ENCODE measurements around the gene MYO1D. TPM values are rescaled to one million over a fixed set of nuclear protein-coding genes. Genes with fewer than 3 reads are reported as not detected.

MYO1D gene
- total RNA-seq, 1 experiment from 2014 or later, result 35.7 TPM

DNA sequence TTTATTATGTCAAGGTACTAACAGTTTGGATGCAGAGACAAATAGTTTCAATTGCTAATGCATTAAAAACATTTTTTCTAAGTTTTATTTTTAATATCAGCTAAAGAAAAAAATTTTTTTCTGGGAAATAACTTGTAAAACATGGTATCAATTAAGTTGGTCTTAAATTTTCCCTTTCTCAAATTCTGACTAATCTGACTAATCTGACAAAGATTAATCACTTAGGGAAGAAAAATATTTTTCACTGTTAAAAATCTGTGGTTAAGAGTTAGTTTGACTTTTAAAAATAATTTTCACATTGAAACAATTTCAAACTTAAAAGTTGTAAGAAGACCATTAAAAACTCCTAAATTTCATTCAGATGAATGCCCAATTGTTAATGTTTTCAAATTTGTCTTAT is 74.6 kb downstream of the MYO1D start (continued):
- no peak for TF ChIP-seq RAD21 (IDR thresholded peaks at IDR 0.05; ENCODE audit: low read depth)
- TF ChIP-seq, protein P1, sequence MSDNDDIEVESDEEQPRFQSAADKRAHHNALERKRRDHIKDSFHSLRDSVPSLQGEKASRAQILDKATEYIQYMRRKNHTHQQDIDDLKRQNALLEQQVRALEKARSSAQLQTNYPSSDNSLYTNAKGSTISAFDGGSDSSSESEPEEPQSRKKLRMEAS (IDR thresholded peaks at IDR 0.05), result no peak
- TF ChIP-seq, protein P2, sequence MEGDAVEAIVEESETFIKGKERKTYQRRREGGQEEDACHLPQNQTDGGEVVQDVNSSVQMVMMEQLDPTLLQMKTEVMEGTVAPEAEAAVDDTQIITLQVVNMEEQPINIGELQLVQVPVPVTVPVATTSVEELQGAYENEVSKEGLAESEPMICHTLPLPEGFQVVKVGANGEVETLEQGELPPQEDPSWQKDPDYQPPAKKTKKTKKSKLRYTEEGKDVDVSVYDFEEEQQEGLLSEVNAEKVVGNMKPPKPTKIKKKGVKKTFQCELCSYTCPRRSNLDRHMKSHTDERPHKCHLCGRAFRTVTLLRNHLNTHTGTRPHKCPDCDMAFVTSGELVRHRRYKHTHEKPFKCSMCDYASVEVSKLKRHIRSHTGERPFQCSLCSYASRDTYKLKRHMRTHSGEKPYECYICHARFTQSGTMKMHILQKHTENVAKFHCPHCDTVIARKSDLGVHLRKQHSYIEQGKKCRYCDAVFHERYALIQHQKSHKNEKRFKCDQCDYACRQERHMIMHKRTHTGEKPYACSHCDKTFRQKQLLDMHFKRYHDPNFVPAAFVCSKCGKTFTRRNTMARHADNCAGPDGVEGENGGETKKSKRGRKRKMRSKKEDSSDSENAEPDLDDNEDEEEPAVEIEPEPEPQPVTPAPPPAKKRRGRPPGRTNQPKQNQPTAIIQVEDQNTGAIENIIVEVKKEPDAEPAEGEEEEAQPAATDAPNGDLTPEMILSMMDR (IDR thresholded peaks at IDR 0.05 in 2 of 3, conservative IDR thresholded peaks at IDR 0.05 in 1 of 3; ENCODE audit: borderline replicate concordance in 1 of 3, insufficient read depth in 1 of 3, low read depth in 2 of 3, low read length in 2 of 3), result no peak
- no peak for TF ChIP-seq EGR1 (IDR thresholded peaks at IDR 0.05; ENCODE audit: low read depth)
- TF ChIP-seq CBX3 (IDR thresholded peaks at IDR 0.05; ENCODE audit: low read depth), result no peak
- TF ChIP-seq, protein P3, sequence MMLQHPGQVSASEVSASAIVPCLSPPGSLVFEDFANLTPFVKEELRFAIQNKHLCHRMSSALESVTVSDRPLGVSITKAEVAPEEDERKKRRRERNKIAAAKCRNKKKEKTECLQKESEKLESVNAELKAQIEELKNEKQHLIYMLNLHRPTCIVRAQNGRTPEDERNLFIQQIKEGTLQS (IDR thresholded peaks at IDR 0.05), result no peak
- no peak for TF ChIP-seq FOSL1 (IDR thresholded peaks at IDR 0.05; ENCODE audit: low read depth)

DNA sequence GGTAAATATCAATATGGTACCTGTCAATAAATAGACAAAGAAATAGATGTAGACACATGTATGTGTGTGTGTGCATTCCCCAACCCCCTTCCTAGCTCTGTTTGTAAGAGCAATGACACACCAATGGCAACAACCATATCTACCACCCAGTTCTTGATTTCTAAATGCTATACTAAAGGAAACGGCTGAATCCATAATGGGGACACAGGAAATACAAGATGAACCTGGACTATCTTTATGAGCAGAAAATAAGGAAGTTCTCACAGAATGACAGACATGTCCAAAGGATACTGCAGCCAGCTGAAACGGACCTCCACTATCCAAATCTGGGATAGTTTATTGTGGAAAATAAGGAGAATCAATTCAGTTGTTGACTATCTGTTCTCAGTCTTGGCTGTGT is 75.3 kb downstream of the MYO1D start:
- Histone ChIP-seq H3K27ac (ENCODE audit: low read depth, low read length) (no peak overlapping the region), H3K9me3 (ENCODE audit: control insufficient read depth in 1 of 2, insufficient read depth in 1 of 2, low read depth in 1 of 2, low read length in 2 of 2) (no peaks in the 10 kb centered on the region), H2AFZ (ENCODE audit: low read depth, low read length, poor library complexity, severe bottlenecking) (no peak overlapping the region), H3K27me3 (ENCODE audit: insufficient read depth, low read length) (no peaks in the 10 kb centered on the region), H3K36me3 (ENCODE audit: control insufficient read depth in 1 of 2, insufficient read depth in 2 of 2, low read length in 2 of 2) (no peaks in the 10 kb centered on the region), H3K4me2 (ENCODE audit: low read length) (no peak overlapping the region), H3K9me2 (ENCODE audit: insufficient read depth) (no peaks in the 10 kb centered on the region), H3K4me1 (ENCODE audit: control insufficient read depth in 1 of 2, insufficient read depth in 2 of 2, low read length in 2 of 2) (no peaks in the 10 kb centered on the region), H3K79me2 (ENCODE audit: insufficient read depth, low read length) (no peaks in the 10 kb centered on the region), H4K20me1 (ENCODE audit: insufficient read depth) (no peaks in the 10 kb centered on the region), H3K9ac (ENCODE audit: low read length) (no peak overlapping the region), H3K4me3 (replicated peaks in 1 of 2; ENCODE audit: low read depth in 1 of 2, low read length in 2 of 2) (no peak overlapping the region)
- ChIA-PET POLR2A (no interaction called here), CTCF (interaction anchor here (1.4 to 1.8 kb wide), 2 partner anchors 76 kb away, joined by 5 to 8 read pairs; partner anchors contain the start of gene MYO1D), RAD21 (ENCODE audit: low non-redundant PET in 1 of 2, low total read pairs in 2 of 2, uncharacterized antibody in 2 of 2, unreplicated experiment in 2 of 2) (no interaction called here)
- ATAC-seq, result no peak
- no peak for DNase-seq (ENCODE audit: low read depth, low spot score)
- TF ChIP-seq, protein P4, sequence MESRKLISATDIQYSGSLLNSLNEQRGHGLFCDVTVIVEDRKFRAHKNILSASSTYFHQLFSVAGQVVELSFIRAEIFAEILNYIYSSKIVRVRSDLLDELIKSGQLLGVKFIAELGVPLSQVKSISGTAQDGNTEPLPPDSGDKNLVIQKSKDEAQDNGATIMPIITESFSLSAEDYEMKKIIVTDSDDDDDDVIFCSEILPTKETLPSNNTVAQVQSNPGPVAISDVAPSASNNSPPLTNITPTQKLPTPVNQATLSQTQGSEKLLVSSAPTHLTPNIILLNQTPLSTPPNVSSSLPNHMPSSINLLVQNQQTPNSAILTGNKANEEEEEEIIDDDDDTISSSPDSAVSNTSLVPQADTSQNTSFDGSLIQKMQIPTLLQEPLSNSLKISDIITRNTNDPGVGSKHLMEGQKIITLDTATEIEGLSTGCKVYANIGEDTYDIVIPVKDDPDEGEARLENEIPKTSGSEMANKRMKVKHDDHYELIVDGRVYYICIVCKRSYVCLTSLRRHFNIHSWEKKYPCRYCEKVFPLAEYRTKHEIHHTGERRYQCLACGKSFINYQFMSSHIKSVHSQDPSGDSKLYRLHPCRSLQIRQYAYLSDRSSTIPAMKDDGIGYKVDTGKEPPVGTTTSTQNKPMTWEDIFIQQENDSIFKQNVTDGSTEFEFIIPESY (IDR thresholded peaks at IDR 0.05; ENCODE audit: extremely low read depth, insufficient replicate concordance, low read length), result no peak
- TF ChIP-seq ZFX (IDR thresholded peaks at IDR 0.05) (no peak), EGR1 (IDR thresholded peaks at IDR 0.05; ENCODE audit: low read depth) (no peak), FOSL1 (IDR thresholded peaks at IDR 0.05; ENCODE audit: low read depth) (no peak), ZNF274 (IDR thresholded peaks at IDR 0.05; ENCODE audit: low read depth, low read length) (no peak), EZH2 (IDR thresholded peaks at IDR 0.05) (no peak)
- TF ChIP-seq, protein P2 (IDR thresholded peaks at IDR 0.05 in 2 of 3, conservative IDR thresholded peaks at IDR 0.05 in 1 of 3; ENCODE audit: borderline replicate concordance in 1 of 3, insufficient read depth in 1 of 3, low read depth in 2 of 3, low read length in 2 of 3), result no peak
- no TSS peak for BruUV-seq (replicated peaks)
- intact Hi-C loops (cut with micrococcal nuclease), result no loop called here

All from HCT116 (cell line).